NOMO-1 treated with DMSO at 0.1 percent for 48 hours (cell line): Measurements from ENCODE around the gene FAM3A.
A peak's percentile ranks its signal among the peaks of the same experiment; 100 is the strongest.
"Not testable (repeated sequence)": the region's sequence is repeated elsewhere in the genome, so short reads cannot be mapped to it uniquely, and the experiment has no call there.

Source experiments
- DNase-seq: peaks from one replicate; lab custom pipeline; 2025; ENCODE audit not compliant: unreplicated experiment; lab: John Stamatoyannopoulos, UW

The FAM3A gene

GRCh38 chrX:154505734-154506133 is 10.3 kb downstream of the FAM3A start:
- no peak for DNase-seq

- DNase-seq = no peak
These were observed 13.0 kb downstream of the FAM3A start for GRCh38 chrX:154502989-154503388.

GRCh38 chrX:154502098-154502497 is 13.9 kb downstream of the FAM3A start:
- no peak for DNase-seq

- not testable (repeated sequence) for DNase-seq
These were observed 14.6 kb downstream of the FAM3A start for GRCh38 chrX:154501423-154501822.

- not testable (repeated sequence) for DNase-seq
These were observed 19.4 kb downstream of the FAM3A start for GRCh38 chrX:154496591-154497137.

- no peak for DNase-seq
These were observed 20.5 kb downstream of the FAM3A start for GRCh38 chrX:154495472-154495922.

- no peak for DNase-seq
These were observed 21.3 kb downstream of the FAM3A start for GRCh38 chrX:154494715-154495114.

- peak; percentile 77 for DNase-seq
These were observed 25.5 kb downstream of the FAM3A start, which contains the start of gene SLC10A3 for GRCh38 chrX:154490414-154491083. SLC10A3 (minus strand) TSS chrX:154490629; CDS start chrX:154488940, 1,689 bp downstream.

- no peak for DNase-seq
These were observed 26.0 kb downstream of the FAM3A start for GRCh38 chrX:154490021-154490413.

- DNase-seq = no peak
These were observed 26.9 kb downstream of the FAM3A start for GRCh38 chrX:154489182-154489581.

GRCh38 chrX:154488336-154489075 is 27.5 kb downstream of the FAM3A start:
- DNase-seq = no peak

GRCh38 chrX:154487518-154488290 is 28.3 kb downstream of the FAM3A start:
- no peak for DNase-seq

GRCh38 chrX:154486396-154487207 is 29.4 kb downstream of the FAM3A start, which contains the start of gene UBL4A:
UBL4A (minus strand) TSS chrX:154486615; CDS start chrX:154486584, 31 bp downstream.
- DNase-seq = no peak

GRCh38 chrX:154486052-154486395 is 30.0 kb downstream of the FAM3A start:
- DNase-seq = no peak

GRCh38 chrX:154485150-154486051 is 30.6 kb downstream of the FAM3A start:
- DNase-seq = no peak

GRCh38 chrX:154484255-154485149 is 31.5 kb downstream of the FAM3A start:
- DNase-seq = no peak

GRCh38 chrX:154483325-154483724 is 32.7 kb downstream of the FAM3A start:
- DNase-seq = no peak

GRCh38 chrX:154482786-154483185 is 33.2 kb downstream of the FAM3A start:
- no peak for DNase-seq
